ENCODE measurements around the gene UNC13B. TPM values are rescaled to one million over a fixed set of nuclear protein-coding genes. Genes with fewer than 3 reads are reported as not detected.

Gene UNC13B
- total RNA-seq, 1 experiment from 2014 or later, result 48.2 TPM

DNA sequence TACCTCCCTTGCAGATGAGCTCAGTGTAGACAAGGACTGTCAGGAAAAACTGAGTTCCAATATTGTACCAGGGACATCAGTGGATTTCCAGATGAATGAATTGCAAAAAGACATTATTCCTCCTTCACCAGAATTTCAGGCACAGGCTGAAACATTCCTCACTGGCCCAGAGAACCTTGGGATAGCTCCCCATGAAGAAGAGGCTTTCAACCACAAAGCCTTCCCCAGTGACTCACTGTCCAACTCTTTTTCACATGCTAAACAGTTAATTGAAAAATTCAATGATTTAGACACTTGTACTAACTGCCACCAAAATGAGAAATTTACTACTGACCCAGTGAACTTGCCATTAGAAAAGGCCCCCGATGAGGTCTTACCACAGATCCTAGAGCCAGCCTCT is 144.5 kb downstream of the UNC13B start:
- no peaks in the 10 kb centered on the region for H4K20me1 ChIP-seq (ENCODE audit: control insufficient read depth, insufficient read depth, insufficient read length)
- no peak overlapping the region; a peak in 1 of 7 replicates for H3K27ac Mint-ChIP-seq
- no peak overlapping the region for H3K18ac ChIP-seq (ENCODE audit: insufficient read length, low read depth, low read length)
- no peaks in the 10 kb centered on the region for H3K27me3 ChIP-seq (ENCODE audit: insufficient read depth, low read length)
- no peak for DNase-seq
- no peak overlapping the region for H3K9ac ChIP-seq (ENCODE audit: extremely low read depth, insufficient read length, low read length)
- no peaks in the 10 kb centered on the region for H3K79me1 ChIP-seq (ENCODE audit: insufficient read depth, low read depth, low read length, poor library complexity, severe bottlenecking)
- no peak overlapping the region for H2BK12ac ChIP-seq (ENCODE audit: insufficient read length, low read depth, low read length)
- H4K8ac ChIP-seq (replicated peaks; ENCODE audit: insufficient read length, low read depth, low read length), result no peak overlapping the region
- no peaks in the 10 kb centered on the region for H3K9me3 Mint-ChIP-seq
- no peaks in the 10 kb centered on the region for H3K79me2 ChIP-seq (ENCODE audit: insufficient read depth, low read length)
- no peak overlapping the region for H3T11ph ChIP-seq (ENCODE audit: low read length)
- H3K23me2 ChIP-seq (ENCODE audit: insufficient read length, low read depth, low read length, poor library complexity, severe bottlenecking), result no peaks in the 10 kb centered on the region
- no peak overlapping the region for H2BK20ac ChIP-seq (ENCODE audit: low read depth, low read length, poor library complexity, severe bottlenecking)
- H4K5ac ChIP-seq (ENCODE audit: insufficient read length, low read depth, low read length), result no peak overlapping the region
- no peak overlapping the region for H3K4me2 ChIP-seq (ENCODE audit: insufficient read depth, insufficient read length, low read length)
- TF ChIP-seq, protein P1, sequence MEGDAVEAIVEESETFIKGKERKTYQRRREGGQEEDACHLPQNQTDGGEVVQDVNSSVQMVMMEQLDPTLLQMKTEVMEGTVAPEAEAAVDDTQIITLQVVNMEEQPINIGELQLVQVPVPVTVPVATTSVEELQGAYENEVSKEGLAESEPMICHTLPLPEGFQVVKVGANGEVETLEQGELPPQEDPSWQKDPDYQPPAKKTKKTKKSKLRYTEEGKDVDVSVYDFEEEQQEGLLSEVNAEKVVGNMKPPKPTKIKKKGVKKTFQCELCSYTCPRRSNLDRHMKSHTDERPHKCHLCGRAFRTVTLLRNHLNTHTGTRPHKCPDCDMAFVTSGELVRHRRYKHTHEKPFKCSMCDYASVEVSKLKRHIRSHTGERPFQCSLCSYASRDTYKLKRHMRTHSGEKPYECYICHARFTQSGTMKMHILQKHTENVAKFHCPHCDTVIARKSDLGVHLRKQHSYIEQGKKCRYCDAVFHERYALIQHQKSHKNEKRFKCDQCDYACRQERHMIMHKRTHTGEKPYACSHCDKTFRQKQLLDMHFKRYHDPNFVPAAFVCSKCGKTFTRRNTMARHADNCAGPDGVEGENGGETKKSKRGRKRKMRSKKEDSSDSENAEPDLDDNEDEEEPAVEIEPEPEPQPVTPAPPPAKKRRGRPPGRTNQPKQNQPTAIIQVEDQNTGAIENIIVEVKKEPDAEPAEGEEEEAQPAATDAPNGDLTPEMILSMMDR (conservative IDR thresholded peaks at IDR 0.05), result no peak
- H4K91ac ChIP-seq (ENCODE audit: insufficient read length, low read depth, low read length), result no peak overlapping the region
- H3K56ac ChIP-seq (ENCODE audit: insufficient read length, low read depth, low read length), result no peak overlapping the region
- H3K27me3 Mint-ChIP-seq (ENCODE audit: low read depth), result no peaks in the 10 kb centered on the region
- no peaks in the 10 kb centered on the region for H3K9me3 ChIP-seq (ENCODE audit: control insufficient read depth, low read depth, low read length)
- H3K4me1 Mint-ChIP-seq, result peaks cover 8% of the 10 kb centered on the region in 2 experiments
- no peak overlapping the region for H2BK5ac ChIP-seq (ENCODE audit: insufficient read length, low read length)
- H2BK120ac ChIP-seq (ENCODE audit: low read depth, low read length, poor library complexity, severe bottlenecking), result no peak overlapping the region
- no peak overlapping the region for H3K27ac ChIP-seq (ENCODE audit: insufficient read length, low read depth, low read length)
- no peak overlapping the region for H2BK15ac ChIP-seq (ENCODE audit: low read depth, low read length)
- no peak overlapping the region for H3K4ac ChIP-seq (ENCODE audit: low read depth, low read length)
- H3K14ac ChIP-seq (ENCODE audit: insufficient read depth, low read length), result no peak overlapping the region
- peaks cover 0 to 7% (median 0%) of the 10 kb centered on the region in 3 experiments; a peak in 2 of 7 replicates for H3K36me3 Mint-ChIP-seq (ENCODE audit: insufficient read depth in 1 of 3, low read depth in 3 of 3)
- no peaks in the 10 kb centered on the region for H3K4me1 ChIP-seq (ENCODE audit: insufficient read depth, low read length)
- no CpG with 5 or more reads among the region's 1 CpG for WGBS (ENCODE audit: extremely low coverage, insufficient read length, low lambda C conversion rate)
- H3K23ac ChIP-seq (ENCODE audit: insufficient read length, low read depth, low read length), result no peak overlapping the region
- no peak overlapping the region for H2AK5ac ChIP-seq (ENCODE audit: insufficient read length, low read length)
- H3K4me3 Mint-ChIP-seq, result no peak overlapping the region
- no peak overlapping the region for H2AFZ ChIP-seq (ENCODE audit: low read length)
